GM12872 (cell line): ENCODE results near the gene AXDND1.

Experiments
- CTCF ChIP-seq: IDR thresholded peaks from 3 replicates; pipeline ENCODE4 v1.5.1; 2011; ENCODE audit warnings: low read depth, mild to moderate bottlenecking, low read length, moderate library complexity; ENCODE audit not compliant: insufficient read depth

AXDND1 gene

GRCh38 chr1:179516976-179517705 is 151.4 kb downstream of the AXDND1 start:
- TF ChIP-seq CTCF = no peak

GRCh38 chr1:179529482-179530195 is 163.9 kb downstream of the AXDND1 start:
- no peak for TF ChIP-seq CTCF

GRCh38 chr1:179530352-179530751 is 164.6 kb downstream of the AXDND1 start:
- no peak for TF ChIP-seq CTCF

- TF ChIP-seq CTCF = no peak
Measured at GRCh38 chr1:179541774-179542173, 176.0 kb downstream of the AXDND1 start.

- TF ChIP-seq CTCF = no peak
Measured at GRCh38 chr1:179545321-179545720, 179.6 kb downstream of the AXDND1 start.

- TF ChIP-seq CTCF = no peak
Measured at GRCh38 chr1:179547021-179547535, 181.3 kb downstream of the AXDND1 start.

GRCh38 chr1:179548666-179549367 is 183.0 kb downstream of the AXDND1 start:
- TF ChIP-seq CTCF = no peak
